Measurements from ENCODE around the gene TOM1L1. TPM values are rescaled to one million over a fixed set of nuclear protein-coding genes. Genes with fewer than 3 reads are reported as not detected.
"Not testable (repeated sequence)": the region's sequence is repeated elsewhere in the genome, so short reads cannot be mapped to it uniquely, and the experiment has no call there.

TOM1L1 gene
- total RNA-seq, result 1 to 10 TPM; 2.0 to 2.6 TPM

- H3K36me3 Mint-ChIP-seq, result no peaks in the 10 kb centered on the region
- peak within 1 kb of the TSS; percentile 52 for H3K4me3 Mint-ChIP-seq
- intact Hi-C loops (cut with micrococcal nuclease), result loop anchor here (5.0 kb wide), 1 partner anchor 67 kb away; the partner anchor contains the start of genes COX11 and STXBP4
- H3K27ac Mint-ChIP-seq, result no peak within 1 kb of the TSS
- ChIA-PET CTCF (no interaction called here), POLR2A (no interaction called here)
- peak; percentile 50 for DNase-seq
- H3K9me3 Mint-ChIP-seq, result no peaks in the 10 kb centered on the region
- peaks cover 8% of the 10 kb centered on the region for H3K4me1 Mint-ChIP-seq (ENCODE audit: low read depth)
- peaks cover 22% of the 10 kb centered on the region for H3K27me3 Mint-ChIP-seq
These were observed at the start of gene TOM1L1 for GRCh38 chr17:54900457-54901229. Gene TOM1L1, plus strand, starts transcription at chr17:54900852. Its CDS starts 14 bp downstream, at chr17:54900866.

- peaks cover 1% of the 10 kb centered on the region for H3K27me3 Mint-ChIP-seq
- no peak for DNase-seq
- no peak overlapping the region for H3K27ac Mint-ChIP-seq
- no peaks in the 10 kb centered on the region for H3K9me3 Mint-ChIP-seq
- no peaks in the 10 kb centered on the region for H3K36me3 Mint-ChIP-seq
- no peak overlapping the region for H3K4me3 Mint-ChIP-seq
- ChIA-PET POLR2A (no interaction called here), CTCF (no interaction called here)
- H3K4me1 Mint-ChIP-seq (ENCODE audit: low read depth), result no peaks in the 10 kb centered on the region
- intact Hi-C loops (cut with micrococcal nuclease), result no loop called here
These were observed 41.5 kb upstream of the TOM1L1 start for GRCh38 chr17:54859187-54859586.

- Mint-ChIP-seq H3K27me3 (no peaks in the 10 kb centered on the region), H3K27ac (no peak overlapping the region), H3K4me3 (no peak overlapping the region), H3K9me3 (no peaks in the 10 kb centered on the region), H3K4me1 (ENCODE audit: low read depth) (no peaks in the 10 kb centered on the region), H3K36me3 (no peaks in the 10 kb centered on the region)
- intact Hi-C loops (cut with micrococcal nuclease), result no loop called here
- CTCF ChIA-PET, result no interaction called here
- no peak for DNase-seq
- POLR2A ChIA-PET, result no interaction called here
These were observed 39.8 kb upstream of the TOM1L1 start for GRCh38 chr17:54860617-54861470.

GRCh38 chr17:54861471-54861983 lies 39.1 kb upstream of the TOM1L1 start:
- Mint-ChIP-seq H3K36me3 (no peaks in the 10 kb centered on the region), H3K4me1 (ENCODE audit: low read depth) (no peaks in the 10 kb centered on the region), H3K9me3 (no peaks in the 10 kb centered on the region), H3K4me3 (no peak overlapping the region), H3K27ac (no peak overlapping the region), H3K27me3 (no peaks in the 10 kb centered on the region)
- ChIA-PET POLR2A (no interaction called here), CTCF (no interaction called here)
- no peak for DNase-seq
- intact Hi-C loops (cut with micrococcal nuclease), result no loop called here

- no peaks in the 10 kb centered on the region for H3K27me3 Mint-ChIP-seq
- H3K27ac Mint-ChIP-seq, result no peak overlapping the region
- ChIA-PET CTCF (no interaction called here), POLR2A (no interaction called here)
- H3K36me3 Mint-ChIP-seq, result no peaks in the 10 kb centered on the region
- no peak for DNase-seq
- intact Hi-C loops (cut with micrococcal nuclease), result no loop called here
- no peaks in the 10 kb centered on the region for H3K4me1 Mint-ChIP-seq (ENCODE audit: low read depth)
- no peak overlapping the region for H3K4me3 Mint-ChIP-seq
- H3K9me3 Mint-ChIP-seq, result no peaks in the 10 kb centered on the region
These were observed 37.5 kb upstream of the TOM1L1 start for GRCh38 chr17:54863176-54863575.

GRCh38 chr17:54864070-54864469 lies 36.6 kb upstream of the TOM1L1 start:
- DNase-seq, result no peak
- no peak overlapping the region for H3K27ac Mint-ChIP-seq
- no peak overlapping the region for H3K4me3 Mint-ChIP-seq
- no peaks in the 10 kb centered on the region for H3K4me1 Mint-ChIP-seq (ENCODE audit: low read depth)
- H3K27me3 Mint-ChIP-seq, result no peaks in the 10 kb centered on the region
- no peaks in the 10 kb centered on the region for H3K36me3 Mint-ChIP-seq
- no peaks in the 10 kb centered on the region for H3K9me3 Mint-ChIP-seq
- POLR2A ChIA-PET, result no interaction called here
- intact Hi-C loops (cut with micrococcal nuclease), result no loop called here
- CTCF ChIA-PET, result no interaction called here

- Mint-ChIP-seq H3K9me3 (no peaks in the 10 kb centered on the region), H3K36me3 (no peaks in the 10 kb centered on the region), H3K27ac (no peak overlapping the region), H3K4me3 (no peak overlapping the region), H3K4me1 (ENCODE audit: low read depth) (no peaks in the 10 kb centered on the region), H3K27me3 (no peaks in the 10 kb centered on the region)
- POLR2A ChIA-PET, result no interaction called here
- no peak for DNase-seq
- CTCF ChIA-PET, result no interaction called here
- intact Hi-C loops (cut with micrococcal nuclease), result no loop called here
These were observed 35.9 kb upstream of the TOM1L1 start for GRCh38 chr17:54864636-54865356.

GRCh38 chr17:54867634-54868033 lies 33.0 kb upstream of the TOM1L1 start:
- H3K36me3 Mint-ChIP-seq, result no peaks in the 10 kb centered on the region
- H3K4me1 Mint-ChIP-seq (ENCODE audit: low read depth), result no peaks in the 10 kb centered on the region
- no peak overlapping the region for H3K27ac Mint-ChIP-seq
- no peak for DNase-seq
- POLR2A ChIA-PET, result no interaction called here
- no peaks in the 10 kb centered on the region for H3K9me3 Mint-ChIP-seq
- H3K4me3 Mint-ChIP-seq, result no peak overlapping the region
- peaks cover 1% of the 10 kb centered on the region for H3K27me3 Mint-ChIP-seq
- intact Hi-C loops (cut with micrococcal nuclease), result no loop called here
- CTCF ChIA-PET, result no interaction called here

- Mint-ChIP-seq H3K27me3 (peaks cover 1% of the 10 kb centered on the region), H3K27ac (no peak overlapping the region), H3K36me3 (no peaks in the 10 kb centered on the region), H3K4me3 (no peak overlapping the region), H3K4me1 (ENCODE audit: low read depth) (no peaks in the 10 kb centered on the region), H3K9me3 (no peaks in the 10 kb centered on the region)
- ChIA-PET POLR2A (no interaction called here), CTCF (no interaction called here)
- intact Hi-C loops (cut with micrococcal nuclease), result no loop called here
- no peak for DNase-seq
These were observed 29.9 kb upstream of the TOM1L1 start for GRCh38 chr17:54870671-54871175.

GRCh38 chr17:54875906-54876305 lies 24.7 kb upstream of the TOM1L1 start:
- H3K27me3 Mint-ChIP-seq; H3K9me3 Mint-ChIP-seq; H3K27ac Mint-ChIP-seq; H3K4me3 Mint-ChIP-seq; DNase-seq; H3K36me3 Mint-ChIP-seq; H3K4me1 Mint-ChIP-seq (ENCODE audit: low read depth); CTCF ChIA-PET; POLR2A ChIA-PET; intact Hi-C loops (cut with micrococcal nuclease): not testable (repeated sequence)

GRCh38 chr17:54876656-54877195 lies 23.9 kb upstream of the TOM1L1 start:
- H3K27me3 Mint-ChIP-seq, result peaks cover 6% of the 10 kb centered on the region
- intact Hi-C loops (cut with micrococcal nuclease), result no loop called here
- H3K4me3 Mint-ChIP-seq, result no peak overlapping the region
- no peaks in the 10 kb centered on the region for H3K36me3 Mint-ChIP-seq
- no peaks in the 10 kb centered on the region for H3K9me3 Mint-ChIP-seq
- POLR2A ChIA-PET, result no interaction called here
- CTCF ChIA-PET, result no interaction called here
- no peak overlapping the region for H3K27ac Mint-ChIP-seq
- no peaks in the 10 kb centered on the region for H3K4me1 Mint-ChIP-seq (ENCODE audit: low read depth)
- no peak for DNase-seq
